K562 (cell line): ENCODE results near the gene GNG7. TPM values are rescaled to one million over a fixed set of nuclear protein-coding genes. Genes with fewer than 3 reads are reported as not detected.
A peak's percentile ranks its signal among the peaks of the same experiment; 100 is the strongest.

ENCODE experiments used
- CCAR2 ChIP-seq: fragments of 200-400 bp; formaldehyde crosslinking; IDR thresholded peaks from 2 replicates; pipeline ENCODE4 v1.6.1; 2017; ENCODE audit warnings: mild to moderate bottlenecking, low read depth, low read length
- EGR1 ChIP-seq: fragments of 450-650 bp; conservative IDR thresholded peaks from 2 replicates; pipeline ENCODE4 v1.6.1; 2017; ENCODE audit warnings: mild to moderate bottlenecking
- HMBOX1 ChIP-seq: sonication (generic); IDR thresholded peaks from 2 replicates; pipeline ENCODE4 v1.6.1; 2016
- YY1 ChIP-seq, 3 experiments: IDR thresholded peaks; 2 replicates each; pipeline ENCODE4 v1.6.1; 2011; ENCODE audit warnings: low read length in 2 of 3, mild to moderate bottlenecking in 2 of 3, moderate library complexity in 2 of 3, borderline replicate concordance in 1 of 3, control low read depth in 1 of 3, low read depth in 1 of 3; ENCODE audit not compliant: insufficient read depth in 3 of 3, insufficient replicate concordance in 2 of 3, control insufficient read depth in 1 of 3, insufficient read length in 1 of 3; ENCODE audit errors: extremely low read depth in 1 of 3
- ZFP36 ChIP-seq: fragments of 150-350 bp; IDR thresholded peaks from 2 replicates; pipeline ENCODE4 v1.6.1; 2018; ENCODE audit warnings: low read length, low read depth; ENCODE audit not compliant: partially characterized antibody
- ZNF3 ChIP-seq: fragments of 250-450 bp; sonication (Bioruptor Pico); IDR thresholded peaks from 2 replicates; pipeline ENCODE4 v1.5.0; 2021; ENCODE audit warnings: mild to moderate bottlenecking, moderate library complexity
- ZNF551 ChIP-seq: fragments of 250-450 bp; sonication (Bioruptor Pico); IDR thresholded peaks from 2 replicates; pipeline ENCODE4 v1.5.0; 2021; ENCODE audit warnings: mild to moderate bottlenecking, moderate library complexity
- polyA plus RNA-seq, 8 experiments: library from polyadenylated mRNA; depleted of rRNA in 4 of 8; stranded (reverse) in 5 of 8; unstranded in 3 of 8; fragments of >200 nt; fragmentation: Nextera tagmentation in 2 of 8; fragmentation: Illumina TruSeq in 1 of 8; extraction: Ambion mirVana in 2 of 8; extraction: Trizol in 1 of 8; gene quantifications; 2 replicates each; pipeline versions ENCODE4 v1.2.1 to v1.2.3, GENCODE V29; 2011 to 2014; ENCODE audit warnings: inconsistent platforms in 1 of 8, missing spikeins in 1 of 8
- total RNA-seq, 7 experiments: library from RNA; depleted of rRNA in 6 of 7; stranded (reverse); fragments of >200 nt in 6 of 7; fragmentation: Illumina TruSeq in 2 of 7; extraction: Trizol in 2 of 7; gene quantifications; 2 replicates each; pipeline versions ENCODE4 v1.2.1 to v1.2.3, GENCODE V29; 2011 to 2021; ENCODE audit warnings: low replicate concordance in 1 of 7

Gene GNG7
- total and polyA plus RNA-seq, 9 of the 15 experiments (the other 6 are each of a cell fraction or from before 2014, with no cell fraction given) = 0.01 to 0.20 (median 0.06) TPM; not detected in 1

GRCh38 chr19:2613507-2614295 is 88.8 kb downstream of the GNG7 start (continued):
- TF ChIP-seq HMBOX1 = no peak
- no peak for TF ChIP-seq ZNF551
- no peak for TF ChIP-seq CCAR2
- no peak for TF ChIP-seq ZNF3
- TF ChIP-seq ZFP36 = no peak
- 0 out of 2 replicates have a peak, but pooled peaks have one; percentile 5 for TF ChIP-seq EGR1
- TF ChIP-seq YY1 (IDR thresholded peaks at IDR 0.05; ENCODE audit: borderline replicate concordance in 1 of 3, control insufficient read depth in 1 of 3, extremely low read depth in 1 of 3, insufficient read depth in 3 of 3, insufficient read length in 1 of 3, insufficient replicate concordance in 2 of 3, low read depth in 1 of 3, low read length in 2 of 3) = peak in 1 of 3 experiments; percentile 39
